ENCODE data around the gene ULK1.

ULK1 gene

GRCh38 chr12:131919051-131919347 lies 24.6 kb downstream of the ULK1 start:
- Histone ChIP-seq H3K27me3 (ENCODE audit: control insufficient read depth, low read length) (peaks cover 19% of the 10 kb centered on the region), H3K4me2 (ENCODE audit: low read length) (no peak overlapping the region), H3K4me1 (ENCODE audit: control insufficient read depth, low read length) (peaks cover 17% of the 10 kb centered on the region), H3K9me2 (replicated peaks; ENCODE audit: control insufficient read depth, low read length) (no peaks in the 10 kb centered on the region), H3F3A (ENCODE audit: control insufficient read depth, insufficient read depth) (peaks cover under 1% of the 10 kb centered on the region; the same call in 1 of the 2 replicates), H3K4me3 (ENCODE audit: low read length) (no peak overlapping the region), H3K36me3 (ENCODE audit: control insufficient read depth, low read length) (no peaks in the 10 kb centered on the region), H3K9me3 (ENCODE audit: control insufficient read depth, insufficient read depth, low read length) (no peaks in the 10 kb centered on the region), H3K79me2 (ENCODE audit: control insufficient read depth, low read length) (no peaks in the 10 kb centered on the region), H4K20me1 (ENCODE audit: control insufficient read depth, insufficient read depth, low read depth, low read length) (peaks cover 22% of the 10 kb centered on the region; the same call in 1 of the 2 replicates), H3K27ac (ENCODE audit: low read depth, low read length) (no peak overlapping the region)
- TF ChIP-seq EZH2phosphoT487 (IDR thresholded peaks at IDR 0.05; ENCODE audit: borderline replicate concordance, low read length): no peak

- no peaks in the 10 kb centered on the region for H3K79me2 ChIP-seq (ENCODE audit: control insufficient read depth, low read length)
- no peak overlapping the region for H3K4me3 ChIP-seq (ENCODE audit: low read length)
- TF ChIP-seq CTCF (IDR thresholded peaks at IDR 0.05; ENCODE audit: low read depth, low read length, poor library complexity, severe bottlenecking): no peak
- TF ChIP-seq EZH2phosphoT487 (IDR thresholded peaks at IDR 0.05; ENCODE audit: borderline replicate concordance, low read length): no peak
- peaks cover 20% of the 10 kb centered on the region for H3K27me3 ChIP-seq (ENCODE audit: control insufficient read depth, low read length)
- H3K36me3 ChIP-seq (ENCODE audit: control insufficient read depth, low read length): no peaks in the 10 kb centered on the region
- H3K9me2 ChIP-seq (replicated peaks; ENCODE audit: control insufficient read depth, low read length): no peaks in the 10 kb centered on the region
- peaks cover 22% of the 10 kb centered on the region for H3K4me1 ChIP-seq (ENCODE audit: control insufficient read depth, low read length)
- peaks cover 6% of the 10 kb centered on the region for H3F3A ChIP-seq (ENCODE audit: control insufficient read depth, insufficient read depth)
- no peak overlapping the region for H3K4me2 ChIP-seq (ENCODE audit: low read length)
- H3K9me3 ChIP-seq (ENCODE audit: control insufficient read depth, insufficient read depth, low read length): no peaks in the 10 kb centered on the region
- H4K20me1 ChIP-seq (ENCODE audit: control insufficient read depth, insufficient read depth, low read depth, low read length): peaks cover 23% of the 10 kb centered on the region; the same call in 1 of the 2 replicates
- H3K27ac ChIP-seq (ENCODE audit: low read depth, low read length): no peak overlapping the region
These were observed 25.1 kb downstream of the ULK1 start for GRCh38 chr12:131919366-131920156.

GRCh38 chr12:131920157-131920508 lies 25.7 kb downstream of the ULK1 start:
- H3K4me1 ChIP-seq (ENCODE audit: control insufficient read depth, low read length): peaks cover 28% of the 10 kb centered on the region
- H4K20me1 ChIP-seq (ENCODE audit: control insufficient read depth, insufficient read depth, low read depth, low read length): peaks cover 29% of the 10 kb centered on the region; the same call in 1 of the 2 replicates
- TF ChIP-seq CTCF (IDR thresholded peaks at IDR 0.05; ENCODE audit: low read depth, low read length, poor library complexity, severe bottlenecking) (no peak), EZH2phosphoT487 (IDR thresholded peaks at IDR 0.05; ENCODE audit: borderline replicate concordance, low read length) (no peak)
- H3K36me3 ChIP-seq (ENCODE audit: control insufficient read depth, low read length): no peaks in the 10 kb centered on the region
- H3K4me3 ChIP-seq (ENCODE audit: low read length): no peak overlapping the region
- no peaks in the 10 kb centered on the region for H3K9me3 ChIP-seq (ENCODE audit: control insufficient read depth, insufficient read depth, low read length)
- no peak overlapping the region for H3K27ac ChIP-seq (ENCODE audit: low read depth, low read length)
- H3K9me2 ChIP-seq (replicated peaks; ENCODE audit: control insufficient read depth, low read length): no peaks in the 10 kb centered on the region
- H3K79me2 ChIP-seq (ENCODE audit: control insufficient read depth, low read length): no peaks in the 10 kb centered on the region
- H3K4me2 ChIP-seq (ENCODE audit: low read length): no peak overlapping the region
- peaks cover 25% of the 10 kb centered on the region for H3K27me3 ChIP-seq (ENCODE audit: control insufficient read depth, low read length)
- peaks cover 11% of the 10 kb centered on the region for H3F3A ChIP-seq (ENCODE audit: control insufficient read depth, insufficient read depth)
